OCI-LY7 (cell line): Measurements from ENCODE around the gene PCNX2. TPM values are rescaled to one million over a fixed set of nuclear protein-coding genes. Genes with fewer than 3 reads are reported as not detected.

Experiments used
- BruUV-seq: library from RNA; stranded (reverse); fragments of 400-500 nt; replicated peaks from 2 replicates; lab custom pipeline; 2021; lab: Mats Ljungman, UMichigan
- CTCF ChIA-PET: fragments of 300-600 bp; sonication (Branson Sonifier 250); formaldehyde crosslinking; loops from one replicate; lab custom pipeline; 2022; ENCODE audit warnings: antibody characterized with exemption; ENCODE audit not compliant: unreplicated experiment; lab: Charles Lee
- POLR2A ChIA-PET: fragments of 300-600 bp; sonication (Branson Sonifier 250); formaldehyde crosslinking; loops from one replicate; lab custom pipeline; 2022; ENCODE audit warnings: antibody characterized with exemption; lab: Charles Lee
- DNase-seq: peaks from one replicate; pipeline ENCODE4 v3.0.0-alpha.2; 2015; ENCODE audit warnings: low spot score
- H2AFZ ChIP-seq: fragments of 200-600 bp; sonication (generic), shearing (Covaris generic); 2 replicates; pipeline ENCODE4 v1.6.1; 2014; ENCODE audit warnings: mild to moderate bottlenecking, antibody characterized with exemption, low read length, moderate library complexity
- H3K27ac ChIP-seq: fragments of 200-600 bp; sonication (generic); 2 replicates; pipeline ENCODE4 v1.5.1; 2014; ENCODE audit warnings: mixed run types, low read depth, mild to moderate bottlenecking, moderate library complexity, low read length, inconsistent platforms; ENCODE audit not compliant: poor library complexity, severe bottlenecking
- H3K36me3 ChIP-seq: fragments of 200-600 bp; sonication (generic); 2 replicates; pipeline ENCODE4 v1.6.1; 2014; ENCODE audit warnings: mild to moderate bottlenecking, antibody characterized with exemption, low read length, moderate library complexity, mixed read lengths; ENCODE audit not compliant: insufficient read depth
- H3K4me1 ChIP-seq: fragments of 200-600 bp; sonication (generic); 2 replicates; pipeline ENCODE4 v1.5.1; 2014; ENCODE audit warnings: mild to moderate bottlenecking, low read length; ENCODE audit not compliant: insufficient read depth, poor library complexity, severe bottlenecking
- H3K4me2 ChIP-seq: fragments of 200-600 bp; sonication (generic); 2 replicates; pipeline ENCODE4 v1.6.1; 2014; ENCODE audit warnings: mild to moderate bottlenecking, low read length
- H3K4me3 ChIP-seq: fragments of 200-600 bp; sonication (generic); 2 replicates; pipeline ENCODE4 v1.5.1; 2014; ENCODE audit warnings: mild to moderate bottlenecking, low read depth, low read length; ENCODE audit not compliant: poor library complexity, severe bottlenecking
- H3K79me2 ChIP-seq: fragments of 200-600 bp; sonication (generic); 2 replicates; pipeline ENCODE4 v1.6.1; 2016; ENCODE audit warnings: low read depth, mild to moderate bottlenecking, low read length, moderate library complexity, mixed read lengths; ENCODE audit not compliant: insufficient read depth
- H3K9me2 ChIP-seq: fragments of 200-600 bp; sonication (generic); 2 replicates; pipeline ENCODE4 v1.6.1; 2016; ENCODE audit warnings: mild to moderate bottlenecking, low read length, mixed read lengths; ENCODE audit not compliant: insufficient read depth
- H3K9me3 ChIP-seq: fragments of 200-600 bp; sonication (generic); 2 replicates; pipeline ENCODE4 v1.6.1; 2014; ENCODE audit warnings: mild to moderate bottlenecking, mixed run types, low read length, mixed read lengths
- H4K20me1 ChIP-seq: fragments of 200-600 bp; sonication (generic); 2 replicates; pipeline ENCODE4 v1.6.1; 2014; ENCODE audit warnings: mild to moderate bottlenecking, antibody characterized with exemption, low read length, moderate library complexity, mixed read lengths; ENCODE audit not compliant: insufficient read depth
- CTCF ChIP-seq: fragments of 200-600 bp; sonication (generic); conservative IDR thresholded peaks from 2 replicates; pipeline ENCODE4 v1.5.1; 2014; ENCODE audit warnings: mild to moderate bottlenecking, antibody characterized with exemption, low read length, moderate library complexity, mixed read lengths
- EZH2phosphoT487 ChIP-seq: fragments of 200-600 bp; sonication (generic); IDR thresholded peaks from 2 replicates; pipeline ENCODE4 v1.6.1; 2018; ENCODE audit warnings: low read depth, borderline replicate concordance, mild to moderate bottlenecking, mixed run types, antibody characterized with exemption, low read length, moderate library complexity, mixed read lengths
- intact Hi-C: fragments of 100-400 bp; cut with micrococcal nuclease; formaldehyde crosslinking; loops from one replicate; pipeline ENCODE4 v1.10.0; 2022; ENCODE audit not compliant: unreplicated experiment
- total RNA-seq, 2 experiments: library from RNA; depleted of rRNA in 1 of 2; stranded (reverse); fragments of >200 nt in 1 of 2; shearing (Covaris generic) in 1 of 2; gene quantifications; 2 replicates each; pipeline ENCODE4 v1.2.3, GENCODE V29; 2014 to 2022

The PCNX2 gene
- total RNA-seq, 2 experiments from 2014 or later, result 17.1 to 26.9 TPM

- H3K4me3 ChIP-seq, result no peak overlapping the region
- H3K9me3 ChIP-seq, result peaks cover 9% of the 10 kb centered on the region; the same call in 1 of the 2 replicates
- no peaks in the 10 kb centered on the region for H3K9me2 ChIP-seq
- no peaks in the 10 kb centered on the region for H4K20me1 ChIP-seq
- BruUV-seq, result no TSS peak
- no peak overlapping the region for H2AFZ ChIP-seq
- ChIA-PET CTCF (no interaction called here), POLR2A (interaction anchor here (0.6 to 0.7 kb wide), 2 partner anchors 17 to 787 kb away, joined by 3 to 4 read pairs; no protein-coding TSS in a partner anchor)
- no peak overlapping the region for H3K4me2 ChIP-seq
- no peak for DNase-seq
- no peaks in the 10 kb centered on the region for H3K79me2 ChIP-seq
- no peak overlapping the region for H3K27ac ChIP-seq
- intact Hi-C loops, result no loop called here
- no peaks in the 10 kb centered on the region for H3K4me1 ChIP-seq
- H3K36me3 ChIP-seq, result peaks cover 60% of the 10 kb centered on the region
- TF ChIP-seq EZH2phosphoT487 (no peak), CTCF (no peak)
Measured at GRCh38 chr1:232973652-232974611, 321.6 kb downstream of the PCNX2 start.

GRCh38 chr1:232970508-232970907, 325.0 kb downstream of the PCNX2 start:
- ChIA-PET POLR2A (no interaction called here), CTCF (no interaction called here)
- BruUV-seq, result no TSS peak
- H2AFZ ChIP-seq, result no peak overlapping the region
- H3K4me3 ChIP-seq, result no peak overlapping the region
- peaks cover 68% of the 10 kb centered on the region for H3K36me3 ChIP-seq
- no peaks in the 10 kb centered on the region for H3K79me2 ChIP-seq
- TF ChIP-seq CTCF (no peak), EZH2phosphoT487 (no peak)
- H3K27ac ChIP-seq, result no peak overlapping the region
- no peak for DNase-seq
- H3K9me3 ChIP-seq, result peaks cover 9% of the 10 kb centered on the region; the same call in 1 of the 2 replicates
- no peaks in the 10 kb centered on the region for H3K9me2 ChIP-seq
- H4K20me1 ChIP-seq, result no peaks in the 10 kb centered on the region
- intact Hi-C loops, result no loop called here
- H3K4me2 ChIP-seq, result no peak overlapping the region
- no peaks in the 10 kb centered on the region for H3K4me1 ChIP-seq

DNA sequence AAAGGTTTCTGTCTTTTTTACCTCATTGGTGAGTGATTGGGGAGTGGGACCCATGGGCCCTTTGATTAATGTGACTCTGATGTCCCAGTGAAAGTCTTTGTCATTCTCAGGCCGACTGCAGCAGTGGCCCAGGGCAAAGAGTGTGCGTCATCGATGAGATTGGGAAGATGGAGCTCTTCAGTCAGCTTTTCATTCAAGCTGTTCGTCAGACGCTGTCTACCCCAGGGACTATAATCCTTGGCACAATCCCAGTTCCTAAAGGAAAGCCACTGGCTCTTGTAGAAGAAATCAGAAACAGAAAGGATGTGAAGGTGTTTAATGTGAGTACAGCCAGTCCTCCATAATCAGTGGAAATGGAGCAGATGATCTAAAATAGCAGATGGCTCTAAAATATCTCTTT, 325.7 kb downstream of the PCNX2 start:
- Histone ChIP-seq H3K4me1 (no peaks in the 10 kb centered on the region), H3K79me2 (no peaks in the 10 kb centered on the region), H3K4me2 (no peak overlapping the region), H3K4me3 (no peak overlapping the region), H2AFZ (no peak overlapping the region), H3K36me3 (peaks cover 64% of the 10 kb centered on the region), H3K27ac (no peak overlapping the region), H3K9me2 (no peaks in the 10 kb centered on the region), H4K20me1 (no peaks in the 10 kb centered on the region), H3K9me3 (peaks cover 9% of the 10 kb centered on the region; the same call in 1 of the 2 replicates)
- no peak for DNase-seq
- TF ChIP-seq EZH2phosphoT487, result no peak
- no TSS peak for BruUV-seq
- intact Hi-C loops, result no loop called here
- ChIA-PET CTCF (no interaction called here), POLR2A (no interaction called here)
